Bone marrow (tissue), 2 donors: ENCODE measurements around the gene IFNGR1.

Source experiments
- DNase-seq, 2 donors: peaks; one replicate each; lab custom pipeline; 2025; lab: John Stamatoyannopoulos, UW

The IFNGR1 gene

GRCh38 chr6:137150072-137150471, 69.1 kb downstream of the IFNGR1 start:
- no peak for DNase-seq

DNA sequence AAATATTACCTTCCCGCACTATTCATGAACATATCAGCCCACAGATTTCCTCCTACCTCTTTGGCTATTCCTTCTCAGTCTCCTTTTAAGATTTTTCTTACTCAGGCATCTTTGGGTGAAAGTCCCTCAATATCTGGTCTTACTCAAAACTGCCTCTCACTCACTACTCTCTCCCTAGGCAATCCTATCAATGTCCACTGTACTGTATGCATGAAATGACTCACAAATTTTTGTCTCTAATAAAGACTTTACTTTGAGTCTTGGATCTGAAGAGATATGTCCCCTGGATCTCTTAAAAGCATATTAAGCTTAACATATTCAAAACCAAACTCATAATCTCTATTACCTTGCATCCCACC, 70.2 kb downstream of the IFNGR1 start:
- DNase-seq: no peak

DNA sequence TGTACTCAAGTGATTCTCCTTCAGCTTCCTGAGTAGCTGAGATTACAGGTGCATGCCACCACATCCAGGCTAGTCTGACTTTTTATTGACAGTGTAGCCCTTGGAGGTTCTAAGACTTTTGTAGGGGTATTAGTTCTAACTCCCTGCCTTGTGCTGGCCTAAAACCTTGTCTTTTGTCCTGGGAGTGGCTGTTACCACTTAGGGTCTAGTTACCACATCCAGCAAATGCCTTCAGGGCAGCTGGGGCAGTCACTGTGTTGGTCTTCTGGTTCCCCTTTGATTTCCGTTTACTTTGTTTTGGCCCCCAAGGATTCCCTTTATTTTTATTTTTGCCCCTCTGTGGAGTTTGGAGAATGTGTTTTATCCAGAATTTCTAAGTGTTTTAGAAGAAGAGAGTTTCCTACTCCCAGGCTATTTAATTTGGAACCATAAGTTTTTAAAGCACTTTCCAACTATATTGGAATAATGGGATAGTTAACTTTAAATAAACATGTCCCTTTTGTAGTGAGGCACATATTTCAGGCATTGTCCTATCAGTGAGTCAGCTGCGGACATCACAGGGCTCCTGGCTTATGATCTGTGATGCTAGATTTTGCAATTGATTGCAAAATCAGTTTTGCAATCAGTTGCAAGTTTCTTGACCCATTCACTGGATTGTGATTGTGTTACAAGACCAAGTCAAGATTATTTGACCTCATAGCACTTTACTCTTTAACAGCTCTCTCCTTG, 70.7 kb downstream of the IFNGR1 start:
- DNase-seq: no peak
